G401 (cell line): ENCODE data around the gene PTPRT. TPM values are rescaled to one million over a fixed set of nuclear protein-coding genes. Genes with fewer than 3 reads are reported as not detected.
"Not testable (repeated sequence)": the region's sequence is repeated elsewhere in the genome, so short reads cannot be mapped to it uniquely, and the experiment has no call there.

ENCODE experiments used
- DNase-seq: peaks from one replicate; pipeline ENCODE4 v3.0.0-alpha.2; 2015; ENCODE audit warnings: low spot score
- in situ Hi-C: cut with HindIII; loops from 2 replicates; pipeline ENCODE4 v1.10.0; 2016; ENCODE audit warnings: low sequenced_read_pairs, mixed read lengths
- total RNA-seq: library from RNA; depleted of rRNA; stranded (reverse); fragments of >200 nt; shearing (Covaris generic); gene quantifications from 2 replicates; pipeline ENCODE4 v1.2.3, GENCODE V29; 2014

PTPRT gene
- total RNA-seq, 1 experiment from 2014 or later: under 0.01 TPM

GRCh38 chr20:42260184-42260583 is 929.5 kb downstream of the PTPRT start:
- no peak for DNase-seq
- in situ Hi-C loops: no loop called here

GRCh38 chr20:42259389-42259788 is 930.3 kb downstream of the PTPRT start:
- no peak for DNase-seq
- in situ Hi-C loops: no loop called here

- no peak for DNase-seq
- in situ Hi-C loops: no loop called here
These were observed 931.0 kb downstream of the PTPRT start for GRCh38 chr20:42258564-42259302.

GRCh38 chr20:42255821-42256220 is 933.9 kb downstream of the PTPRT start:
- DNase-seq: no peak
- in situ Hi-C loops: no loop called here

GRCh38 chr20:42254673-42255072 is 935.0 kb downstream of the PTPRT start:
- no peak for DNase-seq
- in situ Hi-C loops: no loop called here

GRCh38 chr20:42252116-42252515 is 937.6 kb downstream of the PTPRT start:
- DNase-seq: no peak
- in situ Hi-C loops: no loop called here

GRCh38 chr20:42218621-42219374 is 970.9 kb downstream of the PTPRT start:
- in situ Hi-C loops: no loop called here
- no peak for DNase-seq

- in situ Hi-C loops: no loop called here
- DNase-seq: no peak
These were observed 975.6 kb downstream of the PTPRT start for GRCh38 chr20:42214074-42214473.

- no peak for DNase-seq
- in situ Hi-C loops: no loop called here
These were observed 977.3 kb downstream of the PTPRT start for GRCh38 chr20:42212391-42212790.

GRCh38 chr20:42206557-42206956 is 983.1 kb downstream of the PTPRT start:
- in situ Hi-C loops, DNase-seq: not testable (repeated sequence)

GRCh38 chr20:42204109-42204660 is 985.5 kb downstream of the PTPRT start:
- in situ Hi-C loops: no loop called here
- DNase-seq: peak; percentile 4

GRCh38 chr20:42197599-42197998 is 992.1 kb downstream of the PTPRT start:
- DNase-seq: no peak
- in situ Hi-C loops: no loop called here

- in situ Hi-C loops: no loop called here
- DNase-seq: no peak
These were observed 996.6 kb downstream of the PTPRT start for GRCh38 chr20:42193119-42193518.

- DNase-seq: no peak
These were observed 997.4 kb downstream of the PTPRT start for GRCh38 chr20:42192321-42192720.

GRCh38 chr20:42191140-42191860 is 998.4 kb downstream of the PTPRT start:
- in situ Hi-C loops: no loop called here
- DNase-seq: no peak

More at GRCh38 chr20:42192321-42192720, 997.4 kb downstream of the PTPRT start:
- in situ Hi-C loops: no loop called here

GRCh38 chr20:42190084-42190483 is 999.6 kb downstream of the PTPRT start:
- no peak for DNase-seq
- in situ Hi-C loops: no loop called here

- in situ Hi-C loops: no loop called here
- DNase-seq: no peak
These were observed 1003.4 kb downstream of the PTPRT start for GRCh38 chr20:42186337-42186736.

- in situ Hi-C loops: no loop called here
These were observed 1006.6 kb downstream of the PTPRT start for GRCh38 chr20:42183147-42183546.

GRCh38 chr20:42181064-42181463 is 1008.6 kb downstream of the PTPRT start:
- DNase-seq: no peak
- in situ Hi-C loops: no loop called here

More at GRCh38 chr20:42183147-42183546, 1006.6 kb downstream of the PTPRT start:
- DNase-seq: no peak

- in situ Hi-C loops: no loop called here
- no peak for DNase-seq
These were observed 1009.9 kb downstream of the PTPRT start for GRCh38 chr20:42179768-42180167.
